Thyroid gland (tissue), 4 donors: ENCODE data around the gene SMARCAL1.
A peak's percentile ranks its signal among the peaks of the same experiment; 100 is the strongest.

ENCODE experiments used
- POLR2A ChIP-seq, 2 donors: fragments of 450-650 bp; IDR thresholded peaks; one replicate each; pipeline ENCODE4 v1.6.1; 2017; ENCODE audit warnings: antibody characterized with exemption in 2 of 2, mild to moderate bottlenecking in 2 of 2, moderate library complexity in 1 of 2
- TF ChIP-seq, protein P1 (sequence below), 6 experiments: fragments of 200-600 bp in 3 of 6; fragments of 450-650 bp in 3 of 6; sonication (generic) in 3 of 6; IDR thresholded peaks; one replicate each; pipeline ENCODE4 v1.5.1; 2016 to 2019; ENCODE audit warnings: antibody characterized with exemption in 6 of 6, mild to moderate bottlenecking in 2 of 6, inconsistent platforms in 1 of 6, moderate library complexity in 1 of 6

DNA sequence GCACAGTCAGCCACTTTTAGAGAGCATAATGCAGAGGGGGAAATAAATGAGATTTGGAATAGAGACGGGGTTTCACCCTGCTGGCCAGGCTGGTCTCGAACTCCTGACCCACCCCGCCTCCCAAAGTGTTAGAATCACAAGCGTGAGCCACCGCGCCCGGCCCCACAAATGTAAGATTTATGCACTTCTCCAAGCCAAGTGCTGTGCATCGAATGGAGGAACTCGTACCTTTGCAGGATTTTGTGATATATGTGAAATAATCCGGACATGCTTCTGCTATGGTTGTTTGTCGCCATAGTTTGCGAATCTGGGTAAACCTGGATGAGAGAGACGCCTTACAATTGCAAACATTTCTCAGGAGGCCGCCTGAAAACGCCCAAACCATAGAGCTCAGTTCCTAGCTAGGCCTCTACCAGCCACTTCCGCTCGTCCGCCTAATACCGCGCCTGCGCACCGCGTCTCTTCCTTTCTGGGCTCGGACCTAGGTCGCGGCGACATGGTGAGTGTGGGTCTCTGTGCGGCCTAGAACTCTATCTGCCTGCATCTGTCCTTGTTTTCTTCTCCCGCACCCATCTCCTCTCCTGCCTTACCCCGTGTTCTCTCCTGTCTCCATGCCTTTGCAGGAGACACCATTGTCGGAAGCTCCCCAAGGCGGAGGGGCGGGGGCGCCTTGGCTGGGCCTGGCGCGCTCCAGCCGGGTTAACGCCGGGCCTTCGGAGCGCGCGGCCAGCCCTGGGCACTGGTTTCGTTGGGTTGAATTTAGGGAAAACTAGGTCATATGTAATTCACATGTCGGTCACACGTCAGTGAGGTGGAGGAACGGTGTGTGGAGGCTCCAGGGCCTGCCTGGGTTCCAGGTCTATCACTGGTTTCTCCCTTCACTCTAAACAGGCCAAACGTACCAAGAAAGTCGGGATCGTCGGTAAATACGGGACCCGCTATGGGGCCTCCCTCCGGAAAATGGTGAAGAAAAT is 86.4 kb downstream of the SMARCAL1 start, which contains the start of gene RPL37A:
- TF ChIP-seq, protein P1, sequence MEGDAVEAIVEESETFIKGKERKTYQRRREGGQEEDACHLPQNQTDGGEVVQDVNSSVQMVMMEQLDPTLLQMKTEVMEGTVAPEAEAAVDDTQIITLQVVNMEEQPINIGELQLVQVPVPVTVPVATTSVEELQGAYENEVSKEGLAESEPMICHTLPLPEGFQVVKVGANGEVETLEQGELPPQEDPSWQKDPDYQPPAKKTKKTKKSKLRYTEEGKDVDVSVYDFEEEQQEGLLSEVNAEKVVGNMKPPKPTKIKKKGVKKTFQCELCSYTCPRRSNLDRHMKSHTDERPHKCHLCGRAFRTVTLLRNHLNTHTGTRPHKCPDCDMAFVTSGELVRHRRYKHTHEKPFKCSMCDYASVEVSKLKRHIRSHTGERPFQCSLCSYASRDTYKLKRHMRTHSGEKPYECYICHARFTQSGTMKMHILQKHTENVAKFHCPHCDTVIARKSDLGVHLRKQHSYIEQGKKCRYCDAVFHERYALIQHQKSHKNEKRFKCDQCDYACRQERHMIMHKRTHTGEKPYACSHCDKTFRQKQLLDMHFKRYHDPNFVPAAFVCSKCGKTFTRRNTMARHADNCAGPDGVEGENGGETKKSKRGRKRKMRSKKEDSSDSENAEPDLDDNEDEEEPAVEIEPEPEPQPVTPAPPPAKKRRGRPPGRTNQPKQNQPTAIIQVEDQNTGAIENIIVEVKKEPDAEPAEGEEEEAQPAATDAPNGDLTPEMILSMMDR (IDR thresholded peaks at IDR 0.05): peak in 1 of 6 experiments; percentile 12
- TF ChIP-seq POLR2A (IDR thresholded peaks at IDR 0.05): peak; percentile 18 to 92
